NCI-H2171 treated with DMSO at 0.1 percent for 48 hours (cell line): ENCODE results near the gene ACVR2B.
A peak's percentile ranks its signal among the peaks of the same experiment; 100 is the strongest.
"Not testable (repeated sequence)": the region's sequence is repeated elsewhere in the genome, so short reads cannot be mapped to it uniquely, and the experiment has no call there.

Experiments
- DNase-seq: peaks from one replicate; lab custom pipeline; 2025; lab: John Stamatoyannopoulos, UW

Gene ACVR2B

DNA sequence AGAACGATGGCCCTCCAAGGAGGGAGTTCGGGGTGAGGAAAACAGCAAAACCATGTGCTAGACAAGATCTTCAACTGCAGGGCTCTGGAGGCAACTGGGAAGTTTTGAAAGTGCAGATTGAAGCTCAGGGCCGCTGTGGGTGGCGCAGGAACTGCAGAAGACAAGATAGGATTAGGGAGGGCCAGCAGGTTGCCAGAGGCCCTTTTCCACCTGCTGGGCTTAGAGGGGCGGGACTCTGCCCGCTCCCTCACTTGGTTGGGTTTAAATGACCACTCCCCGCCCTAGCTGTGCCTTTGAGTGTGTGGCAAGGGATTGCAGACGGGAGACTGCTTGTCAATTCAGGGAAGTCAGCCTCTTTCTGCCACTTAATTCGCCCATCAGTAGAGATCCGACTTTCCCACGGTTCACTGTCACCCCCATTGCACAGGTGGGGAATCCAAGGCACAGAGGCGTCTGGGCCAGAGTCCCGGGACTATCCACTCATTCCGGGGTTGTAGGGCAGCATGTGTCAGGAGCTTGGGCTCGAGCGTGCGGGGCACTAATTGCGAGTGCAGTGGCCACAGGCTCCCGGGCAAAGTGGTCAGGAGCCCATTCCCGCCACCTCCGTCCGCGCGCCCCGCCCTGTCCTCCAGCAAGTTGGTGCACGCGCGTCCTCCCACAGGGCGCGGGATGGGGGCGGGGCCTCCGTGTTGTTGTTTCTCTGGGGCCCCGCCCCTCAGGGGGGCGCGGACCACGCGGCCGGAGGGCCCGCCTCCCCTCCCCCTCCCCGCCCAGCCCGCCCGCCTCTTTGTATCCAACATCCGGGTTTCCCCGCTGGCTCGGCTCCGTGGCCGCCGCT, at the start of gene ACVR2B:
TSS of gene ACVR2B (plus strand) at position 816 of the 838 bp plus-strand sequence. CDS start 433 bp downstream, outside the sequence.
- peak; percentile 52 for DNase-seq

DNA sequence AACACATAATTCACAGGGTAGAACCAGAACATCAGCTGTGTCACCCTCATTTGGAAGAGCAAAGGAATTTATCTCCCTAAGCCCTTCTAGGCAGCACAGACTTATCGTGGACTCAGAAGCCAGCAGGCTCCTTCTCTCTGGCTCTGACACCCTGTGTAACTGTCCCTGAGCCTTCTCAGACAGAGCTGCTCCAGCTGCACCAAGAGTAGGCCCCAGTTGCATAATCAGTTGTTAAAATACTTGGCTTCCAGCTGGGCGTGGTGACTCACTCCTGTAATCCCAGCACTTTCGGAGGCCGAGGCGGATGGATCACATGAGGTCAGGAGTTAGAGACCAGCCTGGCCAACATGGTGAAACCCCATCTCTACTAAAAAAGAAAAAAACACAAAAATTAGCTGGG, 49.4 kb upstream of the ACVR2B start:
- DNase-seq: no peak

DNA sequence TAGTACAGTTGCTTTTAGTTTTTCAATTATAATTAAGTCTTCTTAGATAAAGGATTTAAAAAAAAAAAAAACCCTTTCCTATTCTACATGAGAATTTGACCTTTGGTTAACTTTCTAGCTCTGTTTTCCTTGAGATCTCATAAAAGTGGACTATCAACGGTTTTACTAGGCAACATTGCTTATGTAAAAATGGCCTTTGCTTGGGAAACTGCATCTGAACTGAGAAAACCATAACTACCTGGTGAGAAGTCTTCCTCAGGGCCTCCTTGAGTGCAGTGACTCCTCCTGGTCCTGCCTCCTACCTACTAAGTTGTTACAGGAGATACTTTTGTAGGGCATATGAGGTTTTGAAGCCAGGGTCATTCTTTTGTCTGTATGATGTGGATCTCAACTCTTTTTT, 42.1 kb upstream of the ACVR2B start:
- no peak for DNase-seq

- not testable (repeated sequence) for DNase-seq
These were observed 32.9 kb upstream of the ACVR2B start for GRCh38 chr3:38420758-38421157.

GRCh38 chr3:38421679-38422336, 31.9 kb upstream of the ACVR2B start:
- no peak for DNase-seq

GRCh38 chr3:38426798-38427426, 26.8 kb upstream of the ACVR2B start:
- DNase-seq: not testable (repeated sequence)

GRCh38 chr3:38432871-38433658, 20.6 kb upstream of the ACVR2B start:
- DNase-seq: not testable (repeated sequence)

DNA sequence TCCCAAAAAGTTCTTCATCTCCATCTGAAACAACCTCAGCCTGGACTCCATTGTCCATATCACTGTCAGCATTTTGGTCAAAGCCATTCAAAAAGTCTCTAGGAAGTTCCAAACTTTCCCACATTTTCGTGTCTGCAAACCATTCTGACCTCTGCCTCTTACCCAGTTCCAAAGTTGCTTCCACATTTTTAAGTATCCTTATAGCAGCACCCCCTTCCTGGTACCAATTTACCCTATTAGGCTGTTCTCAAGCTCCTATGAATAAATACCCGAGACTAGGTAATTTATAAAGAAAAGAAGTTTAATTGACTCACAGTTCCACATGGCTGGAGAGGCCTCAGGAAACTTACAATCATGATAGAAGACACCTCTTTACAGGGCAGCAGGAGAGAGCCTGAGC, 20.0 kb upstream of the ACVR2B start:
- DNase-seq: not testable (repeated sequence)

- not testable (repeated sequence) for DNase-seq
These were observed 15.1 kb upstream of the ACVR2B start for GRCh38 chr3:38438436-38439069.

DNA sequence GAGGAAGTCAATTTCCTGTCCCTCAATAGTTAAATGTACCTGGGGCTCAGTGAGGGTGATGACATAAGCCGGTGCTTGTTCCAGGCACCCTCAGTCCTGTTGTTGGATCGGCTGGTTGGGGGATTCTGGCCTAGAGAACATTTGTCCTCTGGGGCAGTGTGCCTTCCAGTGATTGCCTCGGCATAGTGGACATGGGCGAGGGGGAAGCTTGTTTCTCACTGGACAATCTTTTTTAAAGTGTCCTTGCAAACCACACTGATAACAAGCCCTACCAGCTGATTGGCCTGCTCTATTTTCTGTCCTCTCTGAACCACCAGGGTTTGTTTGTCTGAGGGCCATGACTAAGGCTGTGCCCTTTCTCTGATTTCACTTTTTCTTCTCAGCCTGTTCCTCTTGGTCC, 10.5 kb upstream of the ACVR2B start:
- DNase-seq: not testable (repeated sequence)

DNA sequence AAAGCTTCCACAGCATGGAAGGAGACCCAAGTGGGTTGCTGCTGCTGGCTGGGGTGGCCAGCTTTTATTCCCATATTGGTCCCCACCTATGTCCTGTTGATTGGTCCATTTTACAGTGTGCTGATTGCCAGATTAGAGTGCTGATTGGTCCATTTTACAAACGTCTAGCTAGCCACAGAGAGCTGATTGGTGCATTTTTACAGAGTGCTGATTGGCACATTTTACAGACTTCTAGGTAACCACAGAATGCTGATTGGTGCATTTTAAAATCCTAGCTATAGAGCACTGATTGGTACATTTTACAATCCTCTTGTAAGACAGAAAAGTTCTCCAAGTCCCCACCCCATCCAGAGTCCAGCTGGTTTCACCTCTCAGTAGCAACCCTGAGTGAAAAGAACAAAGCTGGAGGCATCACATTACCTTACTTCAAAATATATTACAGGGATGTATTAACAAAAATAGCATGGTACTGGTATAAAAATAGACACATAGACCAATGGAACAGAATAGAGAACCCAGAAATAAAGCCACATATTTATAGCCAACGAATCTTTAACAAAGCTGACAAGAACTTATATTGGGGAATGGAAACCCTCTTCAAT, 7.5 kb upstream of the ACVR2B start:
- DNase-seq: no peak

GRCh38 chr3:38446812-38447211, 6.9 kb upstream of the ACVR2B start:
- DNase-seq: no peak

GRCh38 chr3:38450853-38451252, 2.8 kb upstream of the ACVR2B start:
- no peak for DNase-seq

DNA sequence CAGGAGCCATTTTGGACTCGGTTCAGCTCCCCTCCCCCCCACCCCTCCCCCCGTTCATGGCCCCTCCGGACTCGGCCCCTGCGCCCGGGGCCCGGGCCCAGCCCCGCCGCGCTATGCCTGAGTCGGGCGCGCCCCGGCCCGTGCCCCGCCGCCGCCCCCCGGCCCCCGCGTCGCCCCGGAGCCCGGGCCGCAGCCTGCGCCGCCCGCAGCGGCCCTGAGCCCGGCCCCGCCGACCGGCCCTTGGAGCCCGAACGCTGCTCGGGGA, 155 bp downstream of the ACVR2B start:
- no peak for DNase-seq

DNA sequence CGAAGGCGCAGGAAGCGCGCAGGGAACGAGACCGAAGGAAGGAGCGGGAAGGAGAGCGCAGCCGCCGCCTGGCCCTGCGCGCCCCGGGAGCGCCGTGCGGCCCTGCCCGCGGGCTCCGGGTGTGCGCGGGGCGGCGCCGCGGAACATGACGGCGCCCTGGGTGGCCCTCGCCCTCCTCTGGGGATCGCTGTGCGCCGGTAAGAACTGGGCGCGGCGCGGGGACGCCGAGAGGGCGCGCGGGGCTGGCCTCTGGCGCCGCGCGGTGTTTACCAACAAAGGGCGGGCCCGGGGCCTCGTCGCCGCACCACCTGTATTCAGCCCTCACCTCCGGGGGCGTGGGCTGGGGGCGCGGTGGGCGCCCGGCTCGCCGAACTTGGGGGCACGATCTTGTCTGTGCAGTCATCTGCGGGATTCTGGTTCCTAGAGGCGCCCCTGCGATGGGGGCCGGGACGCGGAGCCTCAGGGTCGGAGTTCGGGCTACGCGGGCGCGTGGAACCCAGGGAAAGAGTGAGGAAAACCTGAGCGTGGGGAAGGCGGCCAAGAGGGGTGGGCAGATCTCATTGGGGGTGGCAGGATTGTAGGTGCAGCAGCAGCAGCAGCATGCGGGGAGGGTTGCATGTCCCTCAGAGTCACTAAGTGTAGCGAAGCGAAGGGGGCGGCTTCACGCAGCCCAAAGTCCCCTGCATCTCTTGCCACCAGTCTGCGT, 641 bp downstream of the ACVR2B start:
- peak; percentile 14 for DNase-seq

DNA sequence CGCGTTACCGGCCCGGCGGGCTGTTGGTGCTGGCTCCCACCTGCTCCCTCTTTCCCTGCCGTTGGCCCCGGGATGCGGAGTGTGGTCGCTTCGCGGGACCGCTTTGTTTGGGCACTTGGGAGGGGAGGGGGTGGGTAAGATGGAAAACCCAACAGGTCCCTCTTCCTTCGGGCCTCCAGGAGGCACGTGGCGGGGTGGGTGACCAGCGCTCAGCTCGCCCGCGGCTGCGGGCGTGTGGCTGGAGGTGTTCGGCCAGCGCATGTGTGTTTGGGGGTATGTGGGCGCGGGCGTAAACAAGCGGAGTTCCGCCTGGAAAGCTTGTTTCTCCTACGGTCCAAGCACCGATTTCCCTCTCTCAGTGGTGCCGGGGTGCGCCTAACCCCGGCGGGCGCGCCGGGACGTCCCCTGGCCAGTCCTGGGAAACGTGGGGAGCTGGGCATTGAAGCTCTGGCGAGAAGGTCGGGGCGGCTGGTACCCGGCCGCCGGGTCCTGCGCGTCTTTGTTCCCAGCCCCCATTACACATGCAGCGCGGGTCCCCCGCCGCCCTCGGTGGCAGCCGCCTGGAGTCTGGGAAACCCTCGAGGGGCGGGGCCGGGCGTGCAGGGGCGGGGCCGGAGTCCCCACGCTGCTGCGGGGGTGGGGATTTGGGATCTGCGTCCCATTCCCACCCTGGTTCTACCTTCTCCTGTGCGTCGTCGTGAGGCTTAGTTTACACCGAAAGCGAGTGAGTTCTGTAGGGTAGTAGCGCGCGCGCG, 1.4 kb downstream of the ACVR2B start:
- DNase-seq: peak; percentile 80

- no peak for DNase-seq
These were observed 2.1 kb downstream of the ACVR2B start for GRCh38 chr3:38455639-38456430.

GRCh38 chr3:38457111-38458003, 3.7 kb downstream of the ACVR2B start:
- DNase-seq: no peak
